ENCODE data around the gene FAM3C.

The FAM3C gene

GRCh38 chr7:121301446-121302213, 94.5 kb downstream of the FAM3C start:
- no peak for DNase-seq (ENCODE audit: low read depth in 2 of 2, low spot score in 1 of 2)

- DNase-seq (ENCODE audit: low read depth in 2 of 2, low spot score in 1 of 2) = no peak
Measured at GRCh38 chr7:121300685-121301420, 95.3 kb downstream of the FAM3C start.
